GM12878 (cell line): Measurements from ENCODE around the gene ARL5A. TPM values are rescaled to one million over a fixed set of nuclear protein-coding genes. Genes with fewer than 3 reads are reported as not detected.
A peak's percentile ranks its signal among the peaks of the same experiment; 100 is the strongest.

ENCODE experiments used
- ATAC-seq: fragments of 200-7000 bp; cut with Tn5 transposase; 3 replicates; pipeline ENCODE4 v1.9.1; 2020; ENCODE audit warnings: mild to moderate bottlenecking, moderate library complexity
- BruUV-seq: library from RNA; stranded (reverse); fragments of 400-500 nt; replicated peaks from 2 replicates; lab custom pipeline; 2021; lab: Mats Ljungman, UMichigan
- CTCF ChIA-PET: fragments of 300-600 bp; sonication (Branson Sonifier 250); formaldehyde crosslinking; extraction: SDS; loops from one replicate; lab custom pipeline; 2021; ENCODE audit warnings: inconsistent platforms; lab: Yijun Ruan, JAX
- POLR2A ChIA-PET: fragments of 350-600 bp; formaldehyde crosslinking; extraction: SDS; loops from one replicate; lab custom pipeline; 2021; ENCODE audit warnings: inconsistent platforms; lab: Charles Lee
- RAD21 ChIA-PET: fragments of 300-600 bp; sonication (Branson Sonifier 250); formaldehyde crosslinking; loops from one replicate; lab custom pipeline; 2023; ENCODE audit warnings: antibody characterized with exemption; ENCODE audit not compliant: unreplicated experiment; lab: Charles Lee
- SMC1A ChIA-PET: fragments of 300-600 bp; sonication (Branson Sonifier 250); formaldehyde crosslinking; loops from one replicate; lab custom pipeline; 2023; ENCODE audit not compliant: unreplicated experiment, uncharacterized antibody; lab: Charles Lee
- DNase-seq: peaks from one replicate; pipeline ENCODE4 v3.0.0-alpha.2; 2011; ENCODE audit warnings: low read depth, low spot score
- FAIRE-seq: peaks from 3 replicates; lab custom pipeline; 2011; peaks lifted over from hg19 to GRCh38; lab: Jason Lieb, UNC
- H2AFZ ChIP-seq: 2 replicates; pipeline ENCODE4 v1.6.0; 2011; ENCODE audit warnings: low read depth, low read length, control low read depth; ENCODE audit not compliant: control insufficient read depth
- H3K27ac ChIP-seq: 2 replicates; pipeline ENCODE4 v1.5.1; 2011; ENCODE audit warnings: control low read depth; ENCODE audit not compliant: control insufficient read depth, insufficient read depth
- H3K27me3 ChIP-seq, 2 experiments: replicated peaks in 1 of 2; 2 replicates each; pipeline versions ENCODE4 v1.6.0 to v1.6.1; 2011; ENCODE audit warnings: low read length in 1 of 2; ENCODE audit not compliant: control insufficient read depth in 2 of 2, insufficient read depth in 2 of 2
- H3K36me3 ChIP-seq, 2 experiments: 2 replicates each; pipeline ENCODE4 v1.5.1; 2011; ENCODE audit warnings: low read length in 1 of 2; ENCODE audit not compliant: control insufficient read depth in 2 of 2, insufficient read depth in 2 of 2
- H3K4me1 ChIP-seq: 2 replicates; pipeline ENCODE4 v1.6.1; 2011; ENCODE audit warnings: mild to moderate bottlenecking, low read length, moderate library complexity, mixed read lengths; ENCODE audit not compliant: control insufficient read depth, insufficient read depth
- H3K4me2 ChIP-seq: 2 replicates; pipeline ENCODE4 v1.6.0; 2011; ENCODE audit warnings: control low read depth; ENCODE audit not compliant: control insufficient read depth, insufficient read depth
- H3K4me3 ChIP-seq: fragments of 200-600 bp; sonication (generic); 2 replicates; pipeline ENCODE4 v1.5.1; 2016
- H3K79me2 ChIP-seq: 2 replicates; pipeline ENCODE4 v1.6.0; 2011; ENCODE audit warnings: low read length; ENCODE audit not compliant: control insufficient read depth, insufficient read depth
- H3K9ac ChIP-seq: 2 replicates; pipeline ENCODE4 v1.8.0; 2011; ENCODE audit warnings: low read length, control low read depth, mixed read lengths; ENCODE audit not compliant: control insufficient read depth, insufficient read depth
- H3K9me3 ChIP-seq: replicated peaks from 3 replicates; pipeline ENCODE4 v1.5.1; 2011; ENCODE audit warnings: mild to moderate bottlenecking, low read length; ENCODE audit not compliant: control insufficient read depth, insufficient read depth
- H4K20me1 ChIP-seq: 2 replicates; pipeline ENCODE4 v1.6.0; 2011; ENCODE audit not compliant: control insufficient read depth, insufficient read depth
- FOXM1 ChIP-seq: IDR thresholded peaks from 2 replicates; pipeline ENCODE4 v1.6.1; 2012; ENCODE audit warnings: low read depth, mild to moderate bottlenecking, inconsistent platforms, low read length, moderate library complexity
- JUND ChIP-seq: IDR thresholded peaks from 2 replicates; pipeline ENCODE4 v1.6.1; 2012; ENCODE audit warnings: low read depth, mild to moderate bottlenecking, low read length, improper control_type of control experiment, moderate library complexity
- LARP7 ChIP-seq: fragments of 450-650 bp; IDR thresholded peaks from 2 replicates; pipeline ENCODE4 v1.6.1; 2017; ENCODE audit warnings: mild to moderate bottlenecking
- MLLT1 ChIP-seq: fragments of 450-650 bp; IDR thresholded peaks from 2 replicates; pipeline ENCODE4 v1.6.1; 2016; ENCODE audit warnings: mild to moderate bottlenecking
- NFYB ChIP-seq: IDR thresholded peaks from 2 replicates; pipeline ENCODE4 v1.6.1; 2011; ENCODE audit warnings: low read depth, mild to moderate bottlenecking, low read length, improper control_type of control experiment, moderate library complexity; ENCODE audit not compliant: insufficient read depth
- NR2C1 ChIP-seq: fragments of 450-650 bp; IDR thresholded peaks from 2 replicates; pipeline ENCODE4 v1.6.1; 2017; ENCODE audit warnings: antibody characterized with exemption, mild to moderate bottlenecking, moderate library complexity
- SP1 ChIP-seq: IDR thresholded peaks from one replicate; pipeline ENCODE4 v1.6.1; 2011; ENCODE audit warnings: low read depth, low read length
- SUZ12 ChIP-seq: fragments of 200-600 bp; sonication (generic); IDR thresholded peaks from one replicate; pipeline ENCODE4 v1.6.1; 2018; ENCODE audit warnings: antibody characterized with exemption, mild to moderate bottlenecking; ENCODE audit not compliant: unreplicated experiment
- WGBS: methylation state at CpG from one replicate; pipeline ENCODE4 v1.1.6; 2016; ENCODE audit warnings: low lambda C conversion rate; ENCODE audit not compliant: insufficient replicate concordance, insufficient coverage; ENCODE audit errors: missing lambda C conversion rate; 5-methylcytosine and 5-hydroxymethylcytosine counted together
- in situ Hi-C: fragments of 300-500 bp; cut with MboI; formaldehyde crosslinking; loops from 9 replicates; pipeline ENCODE4 v1.14.3; 2018; ENCODE audit warnings: mixed read lengths
- intact Hi-C: fragments of 100-400 bp; cut with micrococcal nuclease; formaldehyde crosslinking; loops from one replicate; pipeline ENCODE4 v1.14.2; 2022; ENCODE audit not compliant: unreplicated experiment
- polyA plus RNA-seq, 11 experiments: library from polyadenylated mRNA; depleted of rRNA in 4 of 11; unstranded in 6 of 11; stranded (reverse) in 5 of 11; fragments of >200 nt; fragmentation: Nextera tagmentation in 4 of 11; fragmentation: Illumina TruSeq in 1 of 11; extraction: Ambion mirVana in 4 of 11; extraction: Trizol in 1 of 11; gene quantifications; 1 replicate in 1 of 11; 2 replicates in 10 of 11; pipeline versions ENCODE4 v1.2.1 to v1.2.3, GENCODE V29; 2011 to 2016; ENCODE audit warnings: inconsistent platforms in 2 of 11, missing spikeins in 2 of 11, low read depth in 1 of 11
- total RNA-seq, 4 experiments: library from RNA; depleted of rRNA in 3 of 4; stranded (reverse); fragments of >200 nt in 3 of 4; fragmentation: Illumina TruSeq in 1 of 4; extraction: Trizol in 1 of 4; gene quantifications; 2 replicates each; pipeline versions ENCODE4 v1.2.1 to v1.2.3, GENCODE V29; 2013 to 2021

ARL5A gene
- total and polyA plus RNA-seq, 10 of the 15 experiments (the other 5 are each of a cell fraction or from before 2014, with no cell fraction given) = 9.4 to 52.9 (median 32.0) TPM

DNA sequence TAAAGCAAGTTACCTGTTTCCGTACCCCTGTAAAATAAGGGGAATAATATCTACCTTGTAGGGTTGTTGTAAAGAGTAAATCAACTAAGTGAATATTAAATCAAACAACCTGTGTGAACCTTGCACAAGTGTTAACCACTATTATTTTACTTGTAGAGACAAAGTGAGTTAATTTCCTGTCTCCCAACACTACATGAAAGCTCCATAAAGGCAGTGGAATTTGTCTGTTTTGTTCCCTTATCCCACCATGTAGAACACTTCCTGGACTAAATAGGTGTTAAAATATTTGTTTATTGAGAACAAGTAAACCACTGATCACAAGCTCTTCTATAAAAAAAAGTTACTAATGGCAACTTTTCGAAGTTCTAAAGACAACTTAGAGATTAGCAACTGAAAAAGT, 3.3 kb downstream of the ARL5A start:
- DNase-seq (no peak), FAIRE-seq (no peak), ATAC-seq (no peak)
- Histone ChIP-seq H3K9ac (no peak overlapping the region), H3K27me3 (no peaks in the 10 kb centered on the region), H3K79me2 (peaks cover 75% of the 10 kb centered on the region), H2AFZ (no peak overlapping the region), H3K27ac (no peak overlapping the region), H4K20me1 (no peaks in the 10 kb centered on the region; the same call in 1 of the 2 replicates), H3K4me1 (peaks cover 14% of the 10 kb centered on the region), H3K9me3 (no peaks in the 10 kb centered on the region; the same call in 2 of the 3 replicates), H3K4me2 (peak overlapping the region; percentile 73), H3K4me3 (peak overlapping the region; percentile 10; the same call in 1 of the 2 replicates), H3K36me3 (no peaks in the 10 kb centered on the region)
- WGBS = 100% methylated on average over 2 of the region's 2 CpGs
- intact Hi-C loops (loop anchor here (10.0 kb wide), 1 partner anchor 340 kb away; no protein-coding TSS in a partner anchor), in situ Hi-C loops (no loop called here)
- SMC1A ChIA-PET = interaction anchor here (1.1 to 3.8 kb wide), 6 partner anchors 14 to 207 kb away, joined by 3 to 15 read pairs (median 6); no protein-coding TSS in a partner anchor
- no TSS peak for BruUV-seq
- no peak for TF ChIP-seq SUZ12
- no peak for TF ChIP-seq LARP7
- no peak for TF ChIP-seq SP1
- no peak for TF ChIP-seq FOXM1
- TF ChIP-seq NFYB = no peak
- TF ChIP-seq MLLT1 = no peak
- TF ChIP-seq JUND = no peak
- TF ChIP-seq NR2C1 = no peak
- POLR2A ChIA-PET = interaction anchor here (0.5 to 0.7 kb wide), 3 partner anchors 10 to 194 kb away, joined by 3 to 5 read pairs (median 4); no protein-coding TSS in a partner anchor
- RAD21 ChIA-PET = interaction anchor here (0.6 to 2.1 kb wide), 3 partner anchors 13 to 57 kb away, joined by 3 to 4 read pairs (median 3); no protein-coding TSS in a partner anchor
- CTCF ChIA-PET = interaction anchor here (1.3 kb wide), 2 partner anchors 16 to 201 kb away, joined by 4 to 5 read pairs; no protein-coding TSS in a partner anchor
